ENCODE results near the gene MTF1. TPM values are rescaled to one million over a fixed set of nuclear protein-coding genes. Genes with fewer than 3 reads are reported as not detected.

Gene MTF1
- polyA plus RNA-seq, 1 donor from 2014 or later, result 3.7 TPM

DNA sequence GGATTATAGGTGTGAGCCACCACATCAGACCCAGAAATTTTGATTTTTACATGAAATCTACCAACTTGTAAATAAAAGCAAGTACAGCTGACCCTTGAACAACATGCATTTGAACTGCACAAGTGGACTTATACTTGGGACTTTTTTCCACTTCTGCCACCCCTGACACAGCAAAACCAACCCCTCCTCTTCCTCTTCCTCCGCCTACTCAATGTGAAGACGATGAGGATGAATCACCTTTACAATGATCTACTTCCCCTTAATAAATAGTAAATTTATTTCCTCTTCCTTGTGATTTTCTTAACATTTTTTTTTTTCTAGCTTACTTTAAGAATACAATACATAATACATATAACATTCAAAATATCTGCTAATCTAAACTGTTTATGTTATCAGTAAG lies 33.9 kb downstream of the MTF1 start:
- TF ChIP-seq RAD21 (conservative IDR thresholded peaks at IDR 0.05) (no peak), EZH2 (IDR thresholded peaks at IDR 0.05; ENCODE audit: borderline replicate concordance, insufficient read depth, low read length, poor library complexity, severe bottlenecking) (no peak), SMC3 (conservative IDR thresholded peaks at IDR 0.05; ENCODE audit: poor library complexity) (no peak), MXI1 (conservative IDR thresholded peaks at IDR 0.05; ENCODE audit: poor library complexity, severe bottlenecking) (no peak), POLR2AphosphoS5 (IDR thresholded peaks at IDR 0.05) (no peak), TAF1 (IDR thresholded peaks at IDR 0.05; ENCODE audit: low read depth) (no peak), EP300 (conservative IDR thresholded peaks at IDR 0.05; ENCODE audit: poor library complexity, severe bottlenecking) (no peak)
- TF ChIP-seq, protein P1, sequence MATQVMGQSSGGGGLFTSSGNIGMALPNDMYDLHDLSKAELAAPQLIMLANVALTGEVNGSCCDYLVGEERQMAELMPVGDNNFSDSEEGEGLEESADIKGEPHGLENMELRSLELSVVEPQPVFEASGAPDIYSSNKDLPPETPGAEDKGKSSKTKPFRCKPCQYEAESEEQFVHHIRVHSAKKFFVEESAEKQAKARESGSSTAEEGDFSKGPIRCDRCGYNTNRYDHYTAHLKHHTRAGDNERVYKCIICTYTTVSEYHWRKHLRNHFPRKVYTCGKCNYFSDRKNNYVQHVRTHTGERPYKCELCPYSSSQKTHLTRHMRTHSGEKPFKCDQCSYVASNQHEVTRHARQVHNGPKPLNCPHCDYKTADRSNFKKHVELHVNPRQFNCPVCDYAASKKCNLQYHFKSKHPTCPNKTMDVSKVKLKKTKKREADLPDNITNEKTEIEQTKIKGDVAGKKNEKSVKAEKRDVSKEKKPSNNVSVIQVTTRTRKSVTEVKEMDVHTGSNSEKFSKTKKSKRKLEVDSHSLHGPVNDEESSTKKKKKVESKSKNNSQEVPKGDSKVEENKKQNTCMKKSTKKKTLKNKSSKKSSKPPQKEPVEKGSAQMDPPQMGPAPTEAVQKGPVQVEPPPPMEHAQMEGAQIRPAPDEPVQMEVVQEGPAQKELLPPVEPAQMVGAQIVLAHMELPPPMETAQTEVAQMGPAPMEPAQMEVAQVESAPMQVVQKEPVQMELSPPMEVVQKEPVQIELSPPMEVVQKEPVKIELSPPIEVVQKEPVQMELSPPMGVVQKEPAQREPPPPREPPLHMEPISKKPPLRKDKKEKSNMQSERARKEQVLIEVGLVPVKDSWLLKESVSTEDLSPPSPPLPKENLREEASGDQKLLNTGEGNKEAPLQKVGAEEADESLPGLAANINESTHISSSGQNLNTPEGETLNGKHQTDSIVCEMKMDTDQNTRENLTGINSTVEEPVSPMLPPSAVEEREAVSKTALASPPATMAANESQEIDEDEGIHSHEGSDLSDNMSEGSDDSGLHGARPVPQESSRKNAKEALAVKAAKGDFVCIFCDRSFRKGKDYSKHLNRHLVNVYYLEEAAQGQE (IDR thresholded peaks at IDR 0.05; ENCODE audit: borderline replicate concordance), result no peak
- TF ChIP-seq, protein P2, sequence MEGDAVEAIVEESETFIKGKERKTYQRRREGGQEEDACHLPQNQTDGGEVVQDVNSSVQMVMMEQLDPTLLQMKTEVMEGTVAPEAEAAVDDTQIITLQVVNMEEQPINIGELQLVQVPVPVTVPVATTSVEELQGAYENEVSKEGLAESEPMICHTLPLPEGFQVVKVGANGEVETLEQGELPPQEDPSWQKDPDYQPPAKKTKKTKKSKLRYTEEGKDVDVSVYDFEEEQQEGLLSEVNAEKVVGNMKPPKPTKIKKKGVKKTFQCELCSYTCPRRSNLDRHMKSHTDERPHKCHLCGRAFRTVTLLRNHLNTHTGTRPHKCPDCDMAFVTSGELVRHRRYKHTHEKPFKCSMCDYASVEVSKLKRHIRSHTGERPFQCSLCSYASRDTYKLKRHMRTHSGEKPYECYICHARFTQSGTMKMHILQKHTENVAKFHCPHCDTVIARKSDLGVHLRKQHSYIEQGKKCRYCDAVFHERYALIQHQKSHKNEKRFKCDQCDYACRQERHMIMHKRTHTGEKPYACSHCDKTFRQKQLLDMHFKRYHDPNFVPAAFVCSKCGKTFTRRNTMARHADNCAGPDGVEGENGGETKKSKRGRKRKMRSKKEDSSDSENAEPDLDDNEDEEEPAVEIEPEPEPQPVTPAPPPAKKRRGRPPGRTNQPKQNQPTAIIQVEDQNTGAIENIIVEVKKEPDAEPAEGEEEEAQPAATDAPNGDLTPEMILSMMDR (IDR thresholded peaks at IDR 0.05; ENCODE audit: poor library complexity, severe bottlenecking), result no peak
- Histone ChIP-seq H3F3A (ENCODE audit: insufficient read depth, low read length, poor library complexity, severe bottlenecking) (no peaks in the 10 kb centered on the region), H4K20me1 (ENCODE audit: insufficient read depth) (no peaks in the 10 kb centered on the region), H3K27me3 (ENCODE audit: insufficient read depth, low read depth, low read length) (no peaks in the 10 kb centered on the region), H2AFZ (ENCODE audit: low read depth, low read length) (no peak overlapping the region), H3K9me2 (ENCODE audit: insufficient read depth, low read length) (no peaks in the 10 kb centered on the region), H3K9me3 (ENCODE audit: low read length) (no peaks in the 10 kb centered on the region), H3K36me3 (ENCODE audit: insufficient read depth, low read length) (peaks cover 15% of the 10 kb centered on the region), H3K4me3 (ENCODE audit: low read length) (no peak overlapping the region), H3K4me2 (ENCODE audit: low read length) (no peak overlapping the region), H3K27ac (ENCODE audit: low read length) (no peak overlapping the region), H3K9ac (ENCODE audit: low read length) (no peak overlapping the region), H3K79me2 (replicated peaks; ENCODE audit: insufficient read depth, low read length) (no peaks in the 10 kb centered on the region)

DNA sequence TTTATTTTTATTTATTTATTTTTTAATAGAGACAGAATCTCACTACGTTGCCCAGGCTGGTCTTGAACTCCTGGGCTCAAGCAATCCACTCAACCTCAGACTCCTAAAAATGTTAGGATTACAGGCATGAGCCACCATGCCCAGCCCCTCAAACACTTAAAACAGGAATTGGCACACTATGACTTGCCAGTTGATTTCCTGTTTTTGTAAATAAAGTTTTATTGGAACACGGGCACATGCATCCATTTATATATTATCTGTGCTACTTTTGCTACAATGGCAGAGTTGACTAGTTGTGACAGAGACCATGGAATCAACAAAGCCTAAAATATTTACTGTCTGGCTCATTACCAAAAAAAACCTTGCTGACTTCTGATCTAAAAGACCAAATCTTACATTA lies 35.4 kb downstream of the MTF1 start:
- Histone ChIP-seq H3K9me3 (ENCODE audit: low read length) (no peaks in the 10 kb centered on the region), H3K9ac (ENCODE audit: low read length) (no peak overlapping the region), H3K4me3 (ENCODE audit: low read length) (no peak overlapping the region), H3K4me2 (ENCODE audit: low read length) (no peak overlapping the region), H4K20me1 (ENCODE audit: insufficient read depth) (no peaks in the 10 kb centered on the region), H3K9me2 (ENCODE audit: insufficient read depth, low read length) (no peaks in the 10 kb centered on the region), H3K79me2 (replicated peaks; ENCODE audit: insufficient read depth, low read length) (no peaks in the 10 kb centered on the region), H3K27me3 (ENCODE audit: insufficient read depth, low read depth, low read length) (no peaks in the 10 kb centered on the region), H3K27ac (ENCODE audit: low read length) (no peak overlapping the region), H2AFZ (ENCODE audit: low read depth, low read length) (no peak overlapping the region), H3F3A (ENCODE audit: insufficient read depth, low read length, poor library complexity, severe bottlenecking) (no peaks in the 10 kb centered on the region), H3K36me3 (ENCODE audit: insufficient read depth, low read length) (peaks cover 15% of the 10 kb centered on the region)
- TF ChIP-seq, protein P2 (IDR thresholded peaks at IDR 0.05; ENCODE audit: poor library complexity, severe bottlenecking), result no peak
- TF ChIP-seq RAD21 (conservative IDR thresholded peaks at IDR 0.05), result no peak
- TF ChIP-seq EP300 (conservative IDR thresholded peaks at IDR 0.05; ENCODE audit: poor library complexity, severe bottlenecking), result no peak
- no peak for TF ChIP-seq EZH2 (IDR thresholded peaks at IDR 0.05; ENCODE audit: borderline replicate concordance, insufficient read depth, low read length, poor library complexity, severe bottlenecking)
- no peak for TF ChIP-seq TAF1 (IDR thresholded peaks at IDR 0.05; ENCODE audit: low read depth)
- no peak for TF ChIP-seq SMC3 (conservative IDR thresholded peaks at IDR 0.05; ENCODE audit: poor library complexity)
- no peak for TF ChIP-seq MXI1 (conservative IDR thresholded peaks at IDR 0.05; ENCODE audit: poor library complexity, severe bottlenecking)
- TF ChIP-seq POLR2AphosphoS5 (IDR thresholded peaks at IDR 0.05), result no peak
- TF ChIP-seq, protein P1 (IDR thresholded peaks at IDR 0.05; ENCODE audit: borderline replicate concordance), result no peak

All from neural cell (in vitro differentiated cells).